Uterus (tissue), 4 donors: ENCODE results near the gene PPP1R14D. TPM values are rescaled to one million over a fixed set of nuclear protein-coding genes. Genes with fewer than 3 reads are reported as not detected.

Experiments
- DNase-seq, 2 donors: peaks; one replicate each; pipeline ENCODE4 v3.0.0-alpha.2; 2019 to 2020
- H3K27ac ChIP-seq, 2 donors: fragments of 200-600 bp; sonication (generic); 1 replicate in 1 of 2; 2 replicates in 1 of 2; pipeline ENCODE4 v1.5.1; 2016 to 2018
- H3K27me3 ChIP-seq, 2 donors: fragments of 200-600 bp; sonication (generic); one replicate each; pipeline ENCODE4 v1.5.1; 2018 to 2019; ENCODE audit warnings: control low read depth in 1 of 2
- H3K36me3 ChIP-seq, 2 donors: fragments of 200-600 bp; sonication (generic); one replicate each; pipeline ENCODE4 v1.5.1; 2019; ENCODE audit warnings: control low read depth in 1 of 2
- H3K4me1 ChIP-seq, 2 donors: fragments of 200-600 bp; sonication (generic); one replicate each; pipeline ENCODE4 v1.5.1; 2018 to 2019; ENCODE audit warnings: control low read depth in 1 of 2
- H3K4me3 ChIP-seq, 2 donors: fragments of 200-600 bp; sonication (generic); 1 replicate in 1 of 2; 2 replicates in 1 of 2; pipeline ENCODE4 v1.5.1; 2018 to 2019; ENCODE audit warnings: mild to moderate bottlenecking in 1 of 2
- H3K9me3 ChIP-seq, 2 donors: fragments of 200-600 bp; sonication (generic); one replicate each; pipeline ENCODE4 v1.5.1; 2019; ENCODE audit warnings: control low read depth in 1 of 2
- POLR2A ChIP-seq, 2 donors: fragments of 450-650 bp; IDR thresholded peaks; one replicate each; pipeline ENCODE4 v1.6.1; 2016; ENCODE audit warnings: antibody characterized with exemption in 2 of 2, mild to moderate bottlenecking in 1 of 2, moderate library complexity in 1 of 2
- intact Hi-C: fragments of 100-400 bp; cut with DNase I; formaldehyde crosslinking; loops from one replicate; pipeline ENCODE4 v1.15.1; 2023; ENCODE audit warnings: low total_unique reads
- total RNA-seq, 4 donors: library from RNA; depleted of rRNA in 3 of 4; stranded (reverse); fragments of >200 nt in 3 of 4; gene quantifications; one replicate each; pipeline versions ENCODE4 v1.1.0 to v1.2.4, GENCODE V29; 2014 to 2023
- TF ChIP-seq, protein P1 (sequence below), 4 experiments: fragments of 200-600 bp in 2 of 4; fragments of 450-650 bp in 2 of 4; sonication (generic) in 2 of 4; IDR thresholded peaks; one replicate each; pipeline ENCODE4 v1.5.1; 2016 to 2019; ENCODE audit warnings: antibody characterized with exemption in 4 of 4, mild to moderate bottlenecking in 2 of 4, moderate library complexity in 1 of 4
- donor health status: DM: yes; HTN: yes; CAD: no.

The PPP1R14D gene
- total RNA-seq, 4 donors from 2014 or later = not detected

DNA sequence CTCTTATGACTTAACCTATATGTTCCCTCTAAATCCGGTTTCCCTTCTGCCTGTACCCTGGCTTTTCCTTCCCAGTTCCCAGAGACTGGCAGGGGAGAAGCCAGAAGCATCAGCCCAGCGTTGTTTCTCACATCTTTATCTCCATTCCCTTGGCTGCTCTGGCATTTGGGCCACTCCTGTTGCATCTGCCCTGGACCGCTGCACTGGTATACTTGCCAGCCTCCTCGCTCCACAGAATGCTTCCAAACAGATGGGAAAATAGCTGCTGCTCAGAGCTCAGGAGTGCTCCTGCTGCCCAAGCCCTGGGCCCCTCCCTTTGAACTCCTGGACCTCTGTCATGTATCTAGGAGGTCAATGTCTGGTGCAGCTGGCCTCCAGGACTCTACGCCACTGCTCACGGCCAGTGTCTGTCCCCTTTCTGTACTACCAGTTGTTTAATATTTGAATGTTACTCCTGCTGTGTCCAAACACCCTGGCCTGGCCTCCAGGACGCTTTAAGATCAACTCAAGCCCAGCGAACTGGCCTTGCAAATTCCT is 22.1 kb upstream of the PPP1R14D start:
- no peaks in the 10 kb centered on the region for H3K27me3 ChIP-seq
- no peak for DNase-seq
- no peaks in the 10 kb centered on the region for H3K4me1 ChIP-seq
- no peak overlapping the region for H3K27ac ChIP-seq
- intact Hi-C loops = no loop called here
- no peaks in the 10 kb centered on the region for H3K9me3 ChIP-seq
- TF ChIP-seq POLR2A (IDR thresholded peaks at IDR 0.05) = no peak
- TF ChIP-seq, protein P1, sequence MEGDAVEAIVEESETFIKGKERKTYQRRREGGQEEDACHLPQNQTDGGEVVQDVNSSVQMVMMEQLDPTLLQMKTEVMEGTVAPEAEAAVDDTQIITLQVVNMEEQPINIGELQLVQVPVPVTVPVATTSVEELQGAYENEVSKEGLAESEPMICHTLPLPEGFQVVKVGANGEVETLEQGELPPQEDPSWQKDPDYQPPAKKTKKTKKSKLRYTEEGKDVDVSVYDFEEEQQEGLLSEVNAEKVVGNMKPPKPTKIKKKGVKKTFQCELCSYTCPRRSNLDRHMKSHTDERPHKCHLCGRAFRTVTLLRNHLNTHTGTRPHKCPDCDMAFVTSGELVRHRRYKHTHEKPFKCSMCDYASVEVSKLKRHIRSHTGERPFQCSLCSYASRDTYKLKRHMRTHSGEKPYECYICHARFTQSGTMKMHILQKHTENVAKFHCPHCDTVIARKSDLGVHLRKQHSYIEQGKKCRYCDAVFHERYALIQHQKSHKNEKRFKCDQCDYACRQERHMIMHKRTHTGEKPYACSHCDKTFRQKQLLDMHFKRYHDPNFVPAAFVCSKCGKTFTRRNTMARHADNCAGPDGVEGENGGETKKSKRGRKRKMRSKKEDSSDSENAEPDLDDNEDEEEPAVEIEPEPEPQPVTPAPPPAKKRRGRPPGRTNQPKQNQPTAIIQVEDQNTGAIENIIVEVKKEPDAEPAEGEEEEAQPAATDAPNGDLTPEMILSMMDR (IDR thresholded peaks at IDR 0.05) = no peak
- no peaks in the 10 kb centered on the region for H3K36me3 ChIP-seq
- no peak overlapping the region for H3K4me3 ChIP-seq

DNA sequence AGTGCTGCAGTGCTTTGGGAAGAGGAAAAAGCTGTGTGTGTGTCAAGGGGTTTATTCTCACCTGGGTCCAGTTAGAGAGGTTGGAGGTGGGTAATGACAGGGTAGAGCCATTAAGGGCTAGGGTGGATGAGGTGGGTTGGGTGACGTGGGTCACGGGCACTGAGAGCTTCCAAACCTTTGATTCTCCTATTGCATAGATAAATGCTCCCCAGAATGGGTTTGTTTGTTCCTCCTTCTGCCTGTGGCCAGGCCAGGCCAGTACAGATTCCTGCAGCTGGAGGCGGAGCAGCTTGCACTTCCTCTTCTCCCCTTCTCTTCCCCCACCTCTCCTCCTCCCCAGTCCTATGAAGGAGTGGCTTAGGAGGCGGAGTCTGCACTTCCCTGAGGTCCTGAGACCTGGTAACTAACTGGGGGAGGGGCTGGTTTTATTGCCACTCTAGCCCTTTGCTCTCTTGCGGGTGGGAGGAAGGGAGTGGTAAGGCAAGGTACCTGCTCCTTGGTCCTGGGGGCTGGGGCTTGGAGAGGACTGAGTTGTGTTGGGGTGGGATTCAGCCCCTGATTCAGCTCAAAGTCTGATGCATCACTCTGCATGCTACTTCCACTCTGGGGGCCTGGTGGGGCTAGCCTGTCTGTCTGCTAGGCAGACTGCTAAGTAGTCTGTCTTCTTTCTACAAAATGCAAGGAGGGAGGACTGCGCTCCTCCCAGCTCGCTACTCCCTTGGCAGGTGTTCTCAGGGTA is 18.9 kb upstream of the PPP1R14D start:
- DNase-seq = no peak
- intact Hi-C loops = no loop called here
- H3K4me3 ChIP-seq = no peak overlapping the region
- peaks cover 0 to 11% of the 10 kb centered on the region in 2 donors for H3K4me1 ChIP-seq
- no peaks in the 10 kb centered on the region for H3K36me3 ChIP-seq
- TF ChIP-seq, protein P1 (IDR thresholded peaks at IDR 0.05) = no peak
- no peak for TF ChIP-seq POLR2A (IDR thresholded peaks at IDR 0.05)
- no peaks in the 10 kb centered on the region for H3K27me3 ChIP-seq
- no peak overlapping the region for H3K27ac ChIP-seq
- no peaks in the 10 kb centered on the region for H3K9me3 ChIP-seq

DNA sequence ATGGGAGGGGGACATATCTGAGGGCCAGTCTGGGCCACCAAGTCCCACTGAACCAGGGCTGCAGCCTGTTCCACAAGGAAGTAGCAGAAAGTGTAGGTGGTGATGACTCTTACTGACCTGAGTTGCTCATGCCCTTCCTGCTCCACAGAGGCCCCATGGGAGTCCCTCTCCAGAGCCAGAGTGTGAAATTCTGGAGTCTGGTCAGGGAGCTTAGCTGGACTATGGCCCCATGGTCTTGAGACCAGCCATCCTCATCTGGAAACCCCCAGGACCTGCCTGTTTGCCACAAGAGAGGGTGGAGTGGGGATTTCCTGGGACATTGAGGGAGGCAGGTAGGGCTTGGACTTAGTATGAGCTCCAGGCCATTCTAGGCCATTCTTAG is 18.3 kb upstream of the PPP1R14D start:
- H3K36me3 ChIP-seq = no peaks in the 10 kb centered on the region
- intact Hi-C loops = no loop called here
- no peak overlapping the region for H3K4me3 ChIP-seq
- H3K9me3 ChIP-seq = no peaks in the 10 kb centered on the region
- H3K27me3 ChIP-seq = no peaks in the 10 kb centered on the region
- no peak for DNase-seq
- no peak overlapping the region for H3K27ac ChIP-seq
- H3K4me1 ChIP-seq = peaks cover 0 to 11% of the 10 kb centered on the region in 2 donors
- TF ChIP-seq, protein P1 (IDR thresholded peaks at IDR 0.05) = no peak
- no peak for TF ChIP-seq POLR2A (IDR thresholded peaks at IDR 0.05)

DNA sequence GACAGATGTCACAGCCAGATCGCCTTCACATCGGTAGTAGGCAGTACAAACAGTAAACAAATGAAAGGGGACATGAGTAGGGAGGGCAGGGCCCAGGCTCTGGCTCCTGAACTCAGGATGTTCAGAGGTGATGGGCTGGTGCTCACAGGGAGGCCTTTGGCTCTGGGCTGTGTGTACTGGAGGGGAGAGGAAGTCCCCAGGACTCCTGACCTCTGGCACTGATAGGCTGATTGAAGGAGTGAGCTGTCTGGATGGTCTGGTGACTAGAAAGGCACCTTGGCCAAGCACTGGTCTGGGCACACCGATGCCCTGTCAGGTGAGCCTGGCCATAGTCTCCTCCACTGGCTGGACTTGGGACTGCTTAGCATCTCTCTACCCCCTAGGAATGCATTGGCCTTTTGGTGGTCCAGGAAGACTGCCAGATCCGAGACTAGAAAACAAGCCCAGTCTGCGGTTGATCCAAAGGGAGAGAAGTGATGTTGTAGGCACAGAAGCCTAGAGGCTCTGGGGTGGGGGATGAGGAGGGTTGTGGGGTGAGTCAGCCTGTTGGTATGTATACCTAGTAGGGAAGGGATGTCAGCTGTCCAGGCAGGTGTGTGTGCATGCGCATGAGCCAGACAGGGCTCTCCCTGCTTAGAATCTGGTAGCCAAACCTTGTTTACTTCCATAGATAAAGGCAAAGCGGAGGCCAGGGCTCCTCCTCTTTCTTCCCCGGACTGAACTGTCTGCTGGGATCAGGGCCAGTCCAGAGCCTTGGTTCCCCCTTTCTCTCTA is 17.2 kb upstream of the PPP1R14D start:
- intact Hi-C loops = no loop called here
- Histone ChIP-seq H3K36me3 (no peaks in the 10 kb centered on the region), H3K27ac (no peak overlapping the region), H3K4me1 (peaks cover 0 to 11% of the 10 kb centered on the region in 2 donors), H3K9me3 (no peaks in the 10 kb centered on the region), H3K4me3 (no peak overlapping the region), H3K27me3 (no peaks in the 10 kb centered on the region)
- DNase-seq = no peak
- TF ChIP-seq POLR2A (IDR thresholded peaks at IDR 0.05) = peak in 1 of 2 donors; percentile 30
- TF ChIP-seq, protein P1 (IDR thresholded peaks at IDR 0.05) = no peak

DNA sequence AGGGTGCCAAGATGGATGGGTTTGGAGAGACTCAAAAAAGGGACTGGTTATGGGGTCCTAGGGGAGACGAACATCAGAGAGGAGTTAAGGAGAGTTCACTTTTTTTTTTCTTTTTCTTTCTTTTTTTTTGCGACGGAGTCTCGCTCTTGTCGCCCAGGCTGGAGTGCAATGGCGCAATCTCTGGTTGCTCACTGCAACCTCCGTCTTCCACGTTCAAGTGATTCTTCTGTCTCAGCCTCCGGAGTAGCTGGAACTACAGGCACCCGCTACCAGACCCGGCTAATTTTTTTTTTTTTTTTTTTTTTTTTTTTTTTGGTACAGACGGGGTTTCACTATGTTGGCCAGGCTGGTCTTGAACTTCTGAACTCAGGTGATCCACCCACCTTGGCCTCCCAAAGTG is 16.5 kb upstream of the PPP1R14D start:
- intact Hi-C loops = no loop called here
- peak overlapping the region in 1 of 2 donors; percentile 31 for H3K4me3 ChIP-seq
- no peaks in the 10 kb centered on the region for H3K36me3 ChIP-seq
- TF ChIP-seq, protein P1 (IDR thresholded peaks at IDR 0.05) = no peak
- TF ChIP-seq POLR2A (IDR thresholded peaks at IDR 0.05) = no peak
- no peak overlapping the region for H3K27ac ChIP-seq
- H3K9me3 ChIP-seq = no peaks in the 10 kb centered on the region
- H3K4me1 ChIP-seq = peaks cover 0 to 11% of the 10 kb centered on the region in 2 donors
- no peaks in the 10 kb centered on the region for H3K27me3 ChIP-seq
- no peak for DNase-seq
